Measurements from ENCODE around the gene CREBBP.

The CREBBP gene

DNA sequence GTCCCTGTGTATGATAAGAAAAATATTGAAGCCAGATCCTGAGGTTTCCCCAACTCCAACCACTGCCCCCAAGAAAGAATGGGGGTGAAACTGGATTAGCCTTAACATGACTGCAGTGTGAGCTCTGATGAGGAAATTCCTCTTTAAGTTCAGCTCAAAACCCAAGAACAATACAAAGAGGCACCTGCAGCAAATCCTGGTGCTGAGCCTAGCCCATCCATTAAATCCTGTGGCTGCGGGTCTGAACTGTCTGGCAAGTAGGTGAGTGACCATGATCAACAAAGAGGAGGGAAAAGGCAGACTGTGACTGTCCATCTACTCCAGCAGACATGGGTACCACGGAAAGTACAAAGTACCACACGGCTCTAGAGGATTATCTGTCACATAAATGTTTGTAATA lies 64.2 kb downstream of the CREBBP start:
- DNase-seq (ENCODE audit: insufficient read length): no peak
- no peak for TF ChIP-seq POLR2AphosphoS5 (IDR thresholded peaks at IDR 0.05; ENCODE audit: low read depth, low read length)
- TF ChIP-seq TAF1 (IDR thresholded peaks at IDR 0.05; ENCODE audit: borderline replicate concordance, low read depth, low read length): no peak
- no peak for TF ChIP-seq POLR2A (IDR thresholded peaks at IDR 0.05; ENCODE audit: low read depth, low read length)
- no peak for FAIRE-seq

DNA sequence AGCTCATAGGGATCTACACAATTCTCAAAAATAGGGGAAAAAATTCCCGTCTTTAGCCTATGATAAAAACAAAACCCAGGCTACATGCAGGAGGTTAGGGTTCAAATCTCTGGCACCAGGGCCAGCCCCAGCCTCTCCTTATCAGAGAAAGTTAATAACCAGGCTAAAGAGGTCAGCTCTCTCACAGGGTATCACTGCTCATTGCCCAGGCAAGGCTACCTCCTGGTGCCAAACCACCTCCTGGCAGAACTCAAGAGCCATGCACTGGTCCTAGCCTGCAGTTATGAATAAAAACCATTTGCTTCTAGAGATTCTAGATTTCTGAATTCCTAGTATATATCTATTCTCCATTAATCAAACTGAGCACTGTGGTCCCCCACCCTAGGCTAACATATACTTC lies 65.8 kb downstream of the CREBBP start:
- DNase-seq (ENCODE audit: insufficient read length): no peak
- FAIRE-seq: no peak
- TF ChIP-seq POLR2AphosphoS5 (IDR thresholded peaks at IDR 0.05; ENCODE audit: low read depth, low read length) (no peak), POLR2A (IDR thresholded peaks at IDR 0.05; ENCODE audit: low read depth, low read length) (no peak), TAF1 (IDR thresholded peaks at IDR 0.05; ENCODE audit: borderline replicate concordance, low read depth, low read length) (no peak)

DNA sequence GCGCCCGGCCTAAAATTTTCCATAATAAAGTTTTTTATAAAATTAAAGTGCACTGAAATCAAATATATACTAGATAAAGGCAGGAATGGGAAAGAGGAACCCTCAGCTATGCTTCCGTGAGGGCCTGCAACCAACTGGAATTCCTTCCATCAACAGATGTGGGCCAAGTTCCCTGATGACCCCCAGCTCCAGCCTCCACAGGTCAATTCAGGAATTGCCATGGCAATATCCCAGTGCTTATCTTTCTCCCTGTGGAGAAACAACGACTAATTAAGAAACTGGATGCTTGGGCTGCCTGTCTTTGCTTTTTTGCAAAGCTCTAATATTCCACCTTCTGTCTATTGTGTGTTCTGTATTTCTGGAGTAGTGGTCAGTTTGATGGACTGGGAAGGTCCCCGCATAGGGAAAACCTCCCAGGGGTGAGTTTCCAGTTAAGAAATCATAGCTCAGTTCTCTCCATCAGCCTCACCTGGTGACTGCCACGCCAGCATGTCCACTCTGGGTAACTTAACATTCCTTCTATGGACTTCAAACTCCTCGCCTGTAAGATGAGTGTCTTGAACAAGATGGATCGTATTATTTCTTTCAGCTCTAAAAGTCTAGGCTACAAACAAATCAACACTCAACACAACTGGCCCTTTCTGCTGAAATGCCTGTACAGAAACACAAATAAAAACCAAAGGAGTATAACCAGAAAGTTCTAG lies 67.9 kb downstream of the CREBBP start:
- FAIRE-seq (no peak), DNase-seq (ENCODE audit: insufficient read length) (no peak)
- TF ChIP-seq POLR2A (IDR thresholded peaks at IDR 0.05; ENCODE audit: low read depth, low read length) (no peak), POLR2AphosphoS5 (IDR thresholded peaks at IDR 0.05; ENCODE audit: low read depth, low read length) (no peak), TAF1 (IDR thresholded peaks at IDR 0.05; ENCODE audit: borderline replicate concordance, low read depth, low read length) (no peak)

DNA sequence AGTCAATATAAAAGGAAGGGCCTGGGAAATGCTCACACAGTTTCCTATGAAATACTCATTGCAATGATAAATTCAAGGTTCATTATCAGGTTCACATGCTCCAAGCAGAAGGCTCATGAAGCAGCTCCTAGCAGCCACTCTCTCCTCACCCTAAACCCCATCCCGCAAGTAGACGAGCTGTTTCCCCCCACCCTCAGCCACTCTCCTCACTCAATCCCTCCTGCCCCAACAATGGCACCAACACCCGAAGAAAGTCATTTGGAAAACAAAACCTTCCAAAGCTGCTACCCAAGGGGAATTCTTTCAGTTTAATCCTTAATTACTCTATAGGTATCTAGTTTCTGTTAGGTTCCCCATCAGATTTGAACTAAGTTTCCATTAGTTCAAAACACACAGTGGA lies 69.7 kb downstream of the CREBBP start:
- no peak for DNase-seq (ENCODE audit: insufficient read length)
- no peak for TF ChIP-seq POLR2A (IDR thresholded peaks at IDR 0.05; ENCODE audit: low read depth, low read length)
- TF ChIP-seq POLR2AphosphoS5 (IDR thresholded peaks at IDR 0.05; ENCODE audit: low read depth, low read length): no peak
- no peak for TF ChIP-seq TAF1 (IDR thresholded peaks at IDR 0.05; ENCODE audit: borderline replicate concordance, low read depth, low read length)
- FAIRE-seq: no peak

DNA sequence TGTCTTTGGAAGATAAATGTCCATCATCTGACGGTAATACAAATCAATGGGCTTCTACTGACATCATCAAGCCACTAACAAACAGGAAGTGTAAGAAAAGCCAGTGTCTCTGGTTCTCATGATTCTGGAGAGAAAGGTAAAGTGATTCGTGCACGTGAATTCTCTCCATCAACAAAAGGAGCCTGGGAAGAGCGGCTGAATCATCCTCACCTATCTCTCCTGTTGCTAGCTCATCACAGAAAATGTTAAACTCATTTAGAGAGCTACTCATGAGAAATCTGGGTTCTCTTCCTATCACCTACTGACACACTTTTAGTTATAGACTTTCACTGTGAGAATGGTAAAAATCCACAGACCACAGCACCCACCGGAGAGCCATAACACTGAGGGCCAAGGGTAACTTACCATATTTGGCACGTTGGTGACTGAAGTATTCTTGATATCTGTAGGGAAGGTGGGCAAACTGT lies 70.3 kb downstream of the CREBBP start:
- DNase-seq (ENCODE audit: insufficient read length) (no peak), FAIRE-seq (no peak)
- no peak for TF ChIP-seq POLR2AphosphoS5 (IDR thresholded peaks at IDR 0.05; ENCODE audit: low read depth, low read length)
- no peak for TF ChIP-seq POLR2A (IDR thresholded peaks at IDR 0.05; ENCODE audit: low read depth, low read length)
- TF ChIP-seq TAF1 (IDR thresholded peaks at IDR 0.05; ENCODE audit: borderline replicate concordance, low read depth, low read length): no peak

DNA sequence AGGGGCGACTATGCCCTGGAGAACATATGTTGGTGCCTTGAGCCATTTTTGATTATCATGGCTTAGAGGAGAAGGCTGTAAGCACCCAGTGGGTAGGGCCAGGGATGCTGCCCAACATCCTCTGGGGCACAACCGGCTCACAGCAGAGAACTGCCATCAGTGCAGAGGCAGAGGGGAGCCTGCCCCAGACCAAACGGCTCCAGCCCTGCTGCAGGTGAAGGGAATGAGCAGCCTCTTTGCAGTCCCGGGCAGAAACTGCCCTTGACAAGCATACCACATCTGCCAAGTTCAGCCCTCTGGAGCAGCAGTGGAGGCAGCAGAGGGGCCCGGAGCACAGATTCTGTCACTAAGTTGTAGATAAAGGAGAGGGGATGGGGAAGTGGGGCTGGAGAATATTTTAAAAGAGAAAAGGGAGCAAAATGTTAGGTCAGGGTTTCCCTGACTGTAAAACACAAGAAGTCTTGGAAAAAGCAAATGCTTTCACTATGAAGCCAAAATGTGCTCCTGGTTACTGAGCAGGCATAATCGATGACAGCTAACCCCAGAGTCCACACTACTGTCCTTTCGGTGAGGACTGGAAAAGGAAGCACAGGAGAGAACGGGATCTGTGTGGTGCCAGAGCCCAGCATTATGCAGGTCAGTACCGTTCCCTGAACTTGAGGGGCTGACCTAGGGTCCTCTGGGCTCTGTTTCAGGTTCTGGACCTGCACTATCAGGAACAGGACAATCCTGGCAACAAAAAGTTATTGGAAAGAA lies 72.0 kb downstream of the CREBBP start:
- DNase-seq (ENCODE audit: insufficient read length) (no peak), FAIRE-seq (no peak)
- TF ChIP-seq POLR2AphosphoS5 (IDR thresholded peaks at IDR 0.05; ENCODE audit: low read depth, low read length): no peak
- TF ChIP-seq TAF1 (IDR thresholded peaks at IDR 0.05; ENCODE audit: borderline replicate concordance, low read depth, low read length): no peak
- no peak for TF ChIP-seq POLR2A (IDR thresholded peaks at IDR 0.05; ENCODE audit: low read depth, low read length)

DNA sequence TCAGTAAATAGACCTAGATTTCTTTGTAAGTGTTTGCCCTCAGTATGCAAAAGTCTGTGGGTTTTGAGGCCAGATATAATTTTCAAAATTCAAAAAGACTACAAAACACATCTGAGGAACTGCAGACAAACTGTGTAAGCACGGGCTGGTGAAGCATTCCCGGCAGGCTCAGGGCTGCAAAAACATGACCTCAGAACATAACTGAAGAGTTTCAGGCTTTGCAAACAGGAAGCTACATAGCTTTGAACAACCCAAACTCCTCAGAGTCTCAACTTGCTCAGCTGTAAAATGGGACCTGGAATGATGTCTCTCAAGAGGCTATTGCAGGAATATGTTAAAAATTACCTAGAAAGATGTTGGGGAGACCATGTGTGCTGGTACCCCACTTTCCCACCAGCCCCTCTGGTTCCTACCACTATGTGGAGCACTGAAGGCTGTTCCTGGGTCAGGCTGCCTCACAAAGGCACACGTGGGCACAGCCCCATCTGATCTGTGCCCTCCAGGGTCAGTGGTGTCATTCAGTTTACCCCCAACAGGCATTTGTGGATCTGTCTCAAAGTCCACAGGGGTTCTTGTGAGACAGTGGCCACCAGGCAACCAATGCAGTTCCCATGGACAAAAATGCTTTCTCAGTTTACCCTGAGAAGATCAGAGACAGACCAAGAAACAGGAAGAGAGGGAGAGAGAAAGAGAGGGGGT lies 72.9 kb downstream of the CREBBP start:
- no peak for DNase-seq (ENCODE audit: insufficient read length)
- peak; percentile 69 for FAIRE-seq
- no peak for TF ChIP-seq POLR2A (IDR thresholded peaks at IDR 0.05; ENCODE audit: low read depth, low read length)
- no peak for TF ChIP-seq TAF1 (IDR thresholded peaks at IDR 0.05; ENCODE audit: borderline replicate concordance, low read depth, low read length)
- no peak for TF ChIP-seq POLR2AphosphoS5 (IDR thresholded peaks at IDR 0.05; ENCODE audit: low read depth, low read length)

DNA sequence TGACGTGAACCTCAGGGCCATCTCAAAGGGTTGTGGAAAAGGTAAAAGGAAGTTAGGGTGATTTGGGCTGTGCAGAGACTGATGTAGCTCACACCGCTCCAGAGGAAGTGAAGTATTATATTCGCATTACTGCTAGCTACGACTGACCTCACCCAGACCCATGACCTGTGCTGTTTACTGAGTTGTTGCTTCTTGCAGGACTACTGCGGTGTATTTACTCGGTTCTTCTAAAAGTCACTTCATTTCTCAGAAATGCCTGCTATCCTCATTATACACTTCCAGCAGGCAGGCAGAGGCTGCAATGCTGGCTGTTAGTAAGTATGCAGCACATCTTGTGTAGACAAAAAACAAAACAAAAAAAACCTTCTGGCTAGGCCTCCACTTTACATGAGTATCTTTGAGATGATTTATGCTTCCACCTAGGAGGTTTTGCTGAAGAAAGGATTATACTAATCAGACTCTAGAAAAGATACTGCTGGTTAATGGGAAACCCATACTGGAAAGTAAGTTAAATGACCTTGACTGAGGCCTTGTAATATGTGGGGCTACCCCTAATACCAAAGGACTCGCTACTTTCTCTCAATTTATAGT lies 76.0 kb downstream of the CREBBP start:
- FAIRE-seq: no peak
- DNase-seq (ENCODE audit: insufficient read length): no peak
- TF ChIP-seq TAF1 (IDR thresholded peaks at IDR 0.05; ENCODE audit: borderline replicate concordance, low read depth, low read length): no peak
- no peak for TF ChIP-seq POLR2A (IDR thresholded peaks at IDR 0.05; ENCODE audit: low read depth, low read length)
- TF ChIP-seq POLR2AphosphoS5 (IDR thresholded peaks at IDR 0.05; ENCODE audit: low read depth, low read length): no peak

DNA sequence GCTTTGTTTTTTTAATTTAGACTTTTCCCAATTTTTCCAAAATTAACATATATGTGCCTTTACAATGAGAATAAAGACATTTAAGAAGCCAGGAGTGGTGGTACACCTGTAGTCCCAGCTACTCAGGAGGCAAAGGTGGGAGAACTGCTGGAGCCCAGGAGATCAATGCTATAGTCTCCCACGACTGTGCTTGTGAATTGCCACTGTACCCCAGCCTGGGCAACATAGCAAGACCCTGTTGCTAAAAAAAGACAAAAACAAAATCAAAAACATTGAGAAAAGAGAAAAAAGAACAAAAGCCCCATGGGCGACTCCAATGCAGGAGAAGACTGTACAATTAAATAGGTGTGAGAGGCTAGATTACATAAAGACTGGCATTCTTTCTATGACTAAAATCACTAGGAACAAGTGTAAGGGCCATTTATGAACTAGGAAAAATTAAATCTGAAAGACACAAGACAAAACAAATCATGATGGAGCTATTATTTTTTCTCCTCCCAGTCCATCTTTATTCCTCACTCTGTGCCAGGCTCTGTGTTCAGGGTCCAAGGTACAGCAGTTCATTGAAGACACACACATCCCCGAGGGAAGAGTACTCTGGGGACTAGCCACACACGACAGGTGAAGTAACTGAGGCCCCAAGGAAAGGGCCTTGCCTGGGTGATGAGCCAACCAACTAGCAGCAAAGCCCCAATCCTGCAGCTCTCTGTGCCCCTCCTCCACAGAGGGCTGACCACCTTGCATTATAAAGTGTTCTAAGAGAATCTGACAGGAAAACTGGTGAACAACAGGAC lies 79.8 kb downstream of the CREBBP start:
- FAIRE-seq (no peak), DNase-seq (ENCODE audit: insufficient read length) (no peak)
- no peak for TF ChIP-seq POLR2AphosphoS5 (IDR thresholded peaks at IDR 0.05; ENCODE audit: low read depth, low read length)
- TF ChIP-seq TAF1 (IDR thresholded peaks at IDR 0.05; ENCODE audit: borderline replicate concordance, low read depth, low read length): no peak
- TF ChIP-seq POLR2A (IDR thresholded peaks at IDR 0.05; ENCODE audit: low read depth, low read length): no peak

DNA sequence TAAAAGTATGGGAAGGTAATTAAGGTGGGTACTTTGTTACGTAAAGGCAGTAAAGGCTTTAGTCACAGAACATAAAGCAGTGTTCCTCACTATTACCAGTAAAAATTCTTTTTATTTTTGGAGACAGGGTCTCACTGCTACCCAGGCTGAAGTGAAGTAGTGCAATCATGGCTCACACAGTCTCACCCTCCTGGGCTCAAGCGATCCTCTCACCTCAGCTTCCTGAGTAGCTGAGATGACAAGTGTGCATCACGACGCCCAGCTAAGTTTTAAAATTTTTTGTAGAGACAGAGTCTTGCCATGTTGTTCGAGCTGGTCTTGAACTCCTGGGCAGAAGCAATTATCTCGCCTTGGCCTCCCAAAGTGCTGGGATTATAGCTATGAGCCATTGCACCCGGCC lies 80.5 kb downstream of the CREBBP start:
- FAIRE-seq (no peak), DNase-seq (ENCODE audit: insufficient read length) (no peak)
- no peak for TF ChIP-seq POLR2AphosphoS5 (IDR thresholded peaks at IDR 0.05; ENCODE audit: low read depth, low read length)
- no peak for TF ChIP-seq POLR2A (IDR thresholded peaks at IDR 0.05; ENCODE audit: low read depth, low read length)
- no peak for TF ChIP-seq TAF1 (IDR thresholded peaks at IDR 0.05; ENCODE audit: borderline replicate concordance, low read depth, low read length)
